NCI-H2171 (cell line): ENCODE data around the gene SEC31B.

Experiments used
- DNase-seq: peaks from one replicate; lab custom pipeline; 2025; lab: John Stamatoyannopoulos, UW

The SEC31B gene

GRCh38 chr10:100519311-100520051 is at the start of gene SEC31B:
Gene SEC31B (minus strand): TSS chr10:100519861. CDS start chr10:100516952, 2,909 bp downstream.
- no peak for DNase-seq

GRCh38 chr10:100568912-100569311 is 49.3 kb upstream of the SEC31B start:
- no peak for DNase-seq

DNA sequence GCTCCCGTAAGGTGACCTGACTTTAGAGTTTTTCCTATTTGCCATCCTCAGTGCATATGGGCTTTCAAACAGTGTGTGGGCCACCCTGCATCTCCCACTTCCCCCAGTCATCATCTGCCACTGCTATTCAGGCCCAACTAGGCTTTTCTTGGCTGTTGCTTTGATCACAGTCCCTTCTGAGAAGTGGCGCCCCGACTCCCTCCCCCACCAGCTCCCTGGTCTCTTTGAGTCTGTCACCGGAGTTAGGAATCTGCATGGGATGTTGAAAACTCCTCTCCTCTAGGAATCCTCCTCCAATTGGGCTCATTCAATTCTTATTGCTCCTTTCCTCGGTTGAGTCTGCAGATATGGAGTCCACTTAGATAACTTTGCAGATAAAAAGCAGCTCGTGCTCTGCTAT is 48.2 kb upstream of the SEC31B start:
- DNase-seq = no peak

DNA sequence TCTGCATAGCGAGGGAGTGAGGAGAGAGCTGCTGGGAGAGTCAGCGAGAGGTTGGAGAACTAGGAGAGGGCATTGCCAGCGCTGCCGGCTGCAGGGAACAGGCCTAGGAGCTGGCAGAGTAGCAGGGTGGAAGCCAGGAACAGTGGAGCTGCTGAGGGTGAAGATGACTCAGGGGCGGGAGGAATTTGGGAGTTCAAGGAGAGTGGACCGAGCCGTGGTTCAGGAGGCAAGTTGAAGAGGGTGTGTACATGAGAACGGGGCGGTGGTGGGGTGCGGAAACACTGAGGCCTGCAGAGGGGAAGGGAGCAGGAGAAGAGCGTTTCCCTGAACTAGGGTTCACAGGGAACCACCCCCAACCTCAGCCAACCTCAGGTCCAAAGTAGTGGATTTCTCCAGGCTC is 47.6 kb upstream of the SEC31B start:
- no peak for DNase-seq

DNA sequence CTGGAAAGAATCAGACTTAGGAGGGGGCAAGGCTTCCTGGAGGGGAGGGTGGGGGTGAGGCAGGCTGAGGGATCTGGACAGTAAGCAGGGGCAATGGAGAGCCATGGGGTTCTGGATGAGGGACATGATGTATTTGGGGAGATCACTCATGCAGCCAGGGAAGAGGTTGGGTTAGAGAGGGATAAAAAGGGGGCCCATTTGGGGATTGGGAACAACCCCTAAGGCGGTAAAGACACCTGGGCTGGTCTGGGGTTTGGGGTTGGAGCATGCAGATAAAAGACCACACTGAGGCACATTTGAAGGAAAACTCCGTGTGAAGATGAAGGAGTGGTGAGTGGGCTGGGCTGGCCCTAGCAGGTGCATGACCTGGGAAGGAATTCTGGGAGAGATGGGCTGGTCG is 46.9 kb upstream of the SEC31B start:
- DNase-seq = no peak

DNA sequence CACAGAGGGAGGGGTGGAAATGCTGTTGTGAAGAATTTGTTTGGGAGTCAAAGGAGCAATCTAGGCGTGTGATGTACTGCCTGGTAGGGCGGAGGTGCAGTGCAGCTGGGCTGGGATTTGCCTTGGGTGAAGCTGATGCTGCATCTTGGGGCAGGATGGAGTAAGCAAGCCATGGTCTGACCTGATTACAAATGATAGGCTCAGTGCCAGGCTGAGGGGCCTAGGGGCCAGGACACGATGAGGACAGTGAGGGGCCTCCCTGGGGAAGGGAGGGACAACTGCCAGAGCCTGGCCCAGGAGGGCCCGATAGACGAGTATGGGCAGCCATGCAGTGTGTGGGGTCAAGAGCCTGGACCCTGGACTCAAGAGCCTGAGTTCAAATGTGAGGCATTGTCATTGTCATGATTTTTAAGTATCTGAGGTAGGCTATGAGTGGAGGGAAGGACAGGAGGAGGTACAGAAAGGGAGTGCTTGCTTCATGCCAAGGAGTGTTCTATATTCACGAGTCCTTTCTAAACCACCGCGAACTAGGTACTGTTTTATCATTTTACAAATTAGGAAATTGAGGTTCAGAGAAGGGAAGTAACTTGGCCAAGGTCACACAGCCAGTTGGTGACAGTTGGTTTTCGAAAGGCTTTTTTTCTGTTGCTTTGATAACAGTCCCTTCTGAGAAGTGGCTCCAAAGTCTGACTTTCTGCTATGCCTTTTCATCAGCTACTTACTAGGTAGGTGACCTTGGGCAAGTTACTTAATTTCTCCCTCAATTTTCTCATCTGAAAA is 45.7 kb upstream of the SEC31B start:
- no peak for DNase-seq

DNA sequence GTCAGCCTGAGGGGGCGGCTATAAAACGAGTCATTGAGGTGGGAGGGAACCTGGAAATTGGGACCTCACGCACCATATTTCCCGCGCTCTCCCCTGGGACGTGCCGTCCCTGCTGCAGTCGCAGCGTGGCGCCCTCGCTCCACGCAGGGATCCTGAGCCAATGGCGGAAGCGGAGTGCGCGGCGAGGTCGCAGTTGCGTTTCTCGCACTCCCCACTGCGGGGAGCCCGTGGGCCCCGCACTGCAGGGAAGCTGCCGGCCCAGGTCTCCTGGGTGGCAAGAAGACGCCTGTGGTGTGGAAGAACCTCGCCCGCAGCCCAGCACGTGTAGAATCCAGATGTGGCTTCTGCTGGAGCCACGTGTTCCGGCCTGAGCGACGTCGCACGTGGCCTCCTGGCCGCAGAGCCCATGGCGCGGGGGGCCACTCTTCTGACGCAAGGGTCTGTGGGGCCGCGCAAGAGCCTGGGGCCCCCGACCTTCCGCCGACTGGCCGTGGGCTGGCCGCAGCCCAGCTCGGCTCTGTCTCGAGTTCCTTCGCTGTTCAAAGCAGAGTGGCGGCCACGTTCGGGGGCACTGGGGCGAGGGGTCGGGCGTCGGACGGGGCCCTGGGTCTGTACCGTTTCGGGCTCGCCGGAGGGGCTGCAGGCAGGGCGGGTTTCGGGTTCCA is 42.5 kb upstream of the SEC31B start:
- DNase-seq = no peak

GRCh38 chr10:100561005-100561404 is 41.3 kb upstream of the SEC31B start:
- DNase-seq = no peak

- DNase-seq = no peak
Measured at GRCh38 chr10:100560248-100560647, 40.6 kb upstream of the SEC31B start.

GRCh38 chr10:100554902-100555301 is 35.2 kb upstream of the SEC31B start:
- no peak for DNase-seq

GRCh38 chr10:100553929-100554328 is 34.3 kb upstream of the SEC31B start:
- DNase-seq = no peak

- no peak for DNase-seq
Measured at GRCh38 chr10:100551738-100552137, 32.1 kb upstream of the SEC31B start.

GRCh38 chr10:100551196-100551595 is 31.5 kb upstream of the SEC31B start:
- DNase-seq = no peak

GRCh38 chr10:100544950-100545349 is 25.3 kb upstream of the SEC31B start:
- no peak for DNase-seq

- no peak for DNase-seq
Measured at GRCh38 chr10:100537475-100537874, 17.8 kb upstream of the SEC31B start.

GRCh38 chr10:100535715-100536353 is 16.2 kb upstream of the SEC31B start, which contains the start of gene HIF1AN:
Gene HIF1AN (plus strand): TSS chr10:100535943. CDS start chr10:100535959, 16 bp downstream.
- peak; percentile 88 for DNase-seq

- no peak for DNase-seq
Measured at GRCh38 chr10:100535338-100535714, 15.7 kb upstream of the SEC31B start.

GRCh38 chr10:100534726-100535125 is 15.1 kb upstream of the SEC31B start:
- peak; percentile 18 for DNase-seq

GRCh38 chr10:100531761-100532160 is 12.1 kb upstream of the SEC31B start:
- no peak for DNase-seq

- DNase-seq = peak; percentile 56
Measured at GRCh38 chr10:100529475-100530298, 10.0 kb upstream of the SEC31B start, which contains the start of gene NDUFB8. Gene NDUFB8 (minus strand): TSS chr10:100529871. CDS start chr10:100529851, 20 bp downstream.

- peak; percentile 67 for DNase-seq
Measured at GRCh38 chr10:100528921-100529474, 9.3 kb upstream of the SEC31B start.
